ENCODE measurements around the gene NBAS. TPM values are rescaled to one million over a fixed set of nuclear protein-coding genes. Genes with fewer than 3 reads are reported as not detected.

NBAS gene
- total and polyA plus RNA-seq, 8 donors = 26.6 to 36.7 (median 31.1) TPM

DNA sequence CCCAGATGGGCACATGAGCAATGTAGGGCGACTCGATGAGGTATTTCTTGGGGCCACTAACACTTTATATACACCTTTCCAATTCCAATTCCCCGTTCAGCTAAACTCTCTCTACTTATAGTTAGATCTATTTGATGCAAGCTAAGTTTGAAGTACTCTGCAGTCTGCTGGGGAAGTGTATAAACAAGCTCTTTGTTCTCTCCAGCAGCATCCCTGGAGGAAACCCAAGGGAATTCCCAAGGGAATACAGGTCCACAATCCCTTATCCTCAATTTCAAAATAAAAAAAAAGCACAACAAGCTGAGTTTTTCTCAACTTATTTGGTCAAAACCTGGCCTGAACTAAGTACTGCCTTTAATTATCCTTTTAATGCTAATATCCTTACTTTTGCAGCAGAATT, 433.3 kb downstream of the NBAS start:
- H3K4me3 ChIP-seq = no peak overlapping the region
- no peaks in the 10 kb centered on the region for H3K4me1 ChIP-seq
- H3K9me3 ChIP-seq = no peaks in the 10 kb centered on the region
- DNase-seq = no peak
- intact Hi-C loops (cut with DNase I) = no loop called here
- 81 to 84% methylated on average over 3 of the region's 3 CpGs for WGBS, 2 donors
- H3K27me3 ChIP-seq = no peaks in the 10 kb centered on the region
- TF ChIP-seq, protein P1, sequence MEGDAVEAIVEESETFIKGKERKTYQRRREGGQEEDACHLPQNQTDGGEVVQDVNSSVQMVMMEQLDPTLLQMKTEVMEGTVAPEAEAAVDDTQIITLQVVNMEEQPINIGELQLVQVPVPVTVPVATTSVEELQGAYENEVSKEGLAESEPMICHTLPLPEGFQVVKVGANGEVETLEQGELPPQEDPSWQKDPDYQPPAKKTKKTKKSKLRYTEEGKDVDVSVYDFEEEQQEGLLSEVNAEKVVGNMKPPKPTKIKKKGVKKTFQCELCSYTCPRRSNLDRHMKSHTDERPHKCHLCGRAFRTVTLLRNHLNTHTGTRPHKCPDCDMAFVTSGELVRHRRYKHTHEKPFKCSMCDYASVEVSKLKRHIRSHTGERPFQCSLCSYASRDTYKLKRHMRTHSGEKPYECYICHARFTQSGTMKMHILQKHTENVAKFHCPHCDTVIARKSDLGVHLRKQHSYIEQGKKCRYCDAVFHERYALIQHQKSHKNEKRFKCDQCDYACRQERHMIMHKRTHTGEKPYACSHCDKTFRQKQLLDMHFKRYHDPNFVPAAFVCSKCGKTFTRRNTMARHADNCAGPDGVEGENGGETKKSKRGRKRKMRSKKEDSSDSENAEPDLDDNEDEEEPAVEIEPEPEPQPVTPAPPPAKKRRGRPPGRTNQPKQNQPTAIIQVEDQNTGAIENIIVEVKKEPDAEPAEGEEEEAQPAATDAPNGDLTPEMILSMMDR (IDR thresholded peaks at IDR 0.05) = no peak
- H3K27ac ChIP-seq = no peak overlapping the region
- no peak for FAIRE-seq
- no peaks in the 10 kb centered on the region for H3K36me3 ChIP-seq
- ATAC-seq = no peak

DNA sequence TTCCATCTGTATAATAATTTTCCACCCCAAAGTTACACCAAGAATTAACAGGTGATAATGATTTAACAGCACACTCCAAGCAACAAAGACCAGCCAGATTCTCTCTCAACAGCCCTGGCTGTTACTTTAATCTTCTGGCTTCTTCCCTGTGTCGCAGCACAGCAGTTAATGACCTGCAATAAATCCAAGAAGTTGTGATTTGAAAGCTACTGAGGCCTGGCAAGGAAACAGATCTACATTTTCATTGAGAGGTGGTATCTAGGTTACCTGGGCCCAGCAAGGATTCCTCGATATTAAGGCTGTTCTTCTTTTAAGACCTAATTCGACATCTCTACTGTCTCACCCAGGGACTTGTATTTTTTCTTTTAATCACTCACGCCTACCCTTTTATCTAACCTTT, 433.8 kb downstream of the NBAS start:
- H3K4me3 ChIP-seq = no peak overlapping the region
- H3K27ac ChIP-seq = no peak overlapping the region
- H3K4me1 ChIP-seq = no peaks in the 10 kb centered on the region
- intact Hi-C loops (cut with DNase I) = no loop called here
- DNase-seq (no peak), FAIRE-seq (no peak), ATAC-seq (no peak)
- H3K9me3 ChIP-seq = no peaks in the 10 kb centered on the region
- no peaks in the 10 kb centered on the region for H3K36me3 ChIP-seq
- 72 to 75% methylated on average over 4 of the region's 4 CpGs for WGBS, 2 donors
- H3K27me3 ChIP-seq = no peaks in the 10 kb centered on the region
- TF ChIP-seq, protein P1 (IDR thresholded peaks at IDR 0.05) = no peak

DNA sequence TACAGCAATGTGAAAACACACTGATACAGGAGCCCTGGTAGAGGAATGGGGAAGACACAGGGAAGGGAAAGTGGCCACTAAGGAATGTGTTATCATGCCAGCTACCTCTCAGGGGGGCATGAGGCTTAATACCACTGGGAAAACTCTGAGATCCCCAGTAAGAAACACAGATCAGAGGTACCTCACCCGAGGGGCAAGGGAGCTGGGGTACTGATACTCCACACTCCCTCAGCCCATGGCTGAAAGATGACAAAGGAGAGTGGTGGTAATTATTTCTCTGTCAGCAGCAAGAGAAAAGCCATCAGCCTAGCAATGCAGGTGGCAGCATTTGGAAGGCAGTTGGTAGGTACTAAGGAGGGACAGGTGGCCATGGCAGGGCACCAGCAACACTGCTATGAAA, 434.8 kb downstream of the NBAS start:
- FAIRE-seq = no peak
- TF ChIP-seq, protein P1 (IDR thresholded peaks at IDR 0.05) = no peak
- no peaks in the 10 kb centered on the region for H3K36me3 ChIP-seq
- ATAC-seq = no peak
- H3K4me1 ChIP-seq = no peaks in the 10 kb centered on the region
- intact Hi-C loops (cut with DNase I) = no loop called here
- H3K27ac ChIP-seq = no peak overlapping the region
- no peak overlapping the region for H3K4me3 ChIP-seq
- WGBS, 2 donors = 92 to 94% methylated on average over 1 of the region's 1 CpG
- no peaks in the 10 kb centered on the region for H3K9me3 ChIP-seq
- no peaks in the 10 kb centered on the region for H3K27me3 ChIP-seq
- no peak for DNase-seq

DNA sequence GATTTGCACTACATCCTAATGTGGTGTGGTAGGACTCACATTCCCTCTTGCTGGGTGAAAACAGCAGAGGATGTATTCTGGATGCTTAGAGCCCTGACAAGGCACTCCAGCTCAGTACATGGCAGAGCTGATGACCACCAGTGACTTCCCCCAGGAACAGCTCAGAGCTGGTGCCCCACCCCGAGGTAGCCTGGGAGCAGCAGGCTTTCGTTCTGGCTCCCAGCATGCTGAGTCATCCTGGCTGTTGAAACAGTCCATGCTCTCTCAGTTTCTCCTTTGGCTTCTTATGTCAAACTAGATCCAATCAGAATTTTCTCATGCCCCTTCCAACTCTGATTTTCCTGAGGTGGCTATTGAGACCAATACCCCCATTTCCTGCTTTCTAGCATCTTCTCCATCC, 438.2 kb downstream of the NBAS start:
- ATAC-seq = no peak
- 61 to 75% methylated on average over 2 of the region's 2 CpGs for WGBS, 2 donors
- Histone ChIP-seq H3K27me3 (no peaks in the 10 kb centered on the region), H3K4me3 (no peak overlapping the region), H3K27ac (no peak overlapping the region), H3K9me3 (no peaks in the 10 kb centered on the region), H3K36me3 (no peaks in the 10 kb centered on the region), H3K4me1 (no peaks in the 10 kb centered on the region)
- no peak for FAIRE-seq
- intact Hi-C loops (cut with DNase I) = no loop called here
- TF ChIP-seq, protein P1 (IDR thresholded peaks at IDR 0.05) = no peak
- no peak for DNase-seq

DNA sequence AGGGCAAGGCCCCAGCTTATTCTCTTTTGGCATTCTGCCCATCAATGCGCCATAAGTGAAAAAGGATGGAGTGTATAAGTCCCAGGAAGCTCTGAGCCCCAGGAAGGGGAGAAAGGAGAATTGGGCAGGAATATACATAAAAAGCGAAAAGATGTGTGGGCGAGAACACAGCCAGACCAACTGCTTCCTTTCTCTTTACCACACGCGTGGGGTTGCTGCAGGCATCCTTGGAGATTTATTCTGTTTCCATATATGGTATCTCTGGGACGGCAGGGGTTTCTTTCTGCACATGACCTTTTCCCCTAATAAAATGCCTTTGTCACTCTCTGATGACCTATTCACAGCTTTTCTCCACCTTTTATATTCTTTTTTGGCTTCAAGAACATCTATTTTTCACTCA, 440.5 kb downstream of the NBAS start:
- intact Hi-C loops (cut with DNase I) = no loop called here
- H3K36me3 ChIP-seq = no peaks in the 10 kb centered on the region
- H3K4me3 ChIP-seq = no peak overlapping the region
- 71 to 76% methylated on average over 6 of the region's 6 CpGs for WGBS, 2 donors
- no peak for FAIRE-seq
- no peaks in the 10 kb centered on the region for H3K9me3 ChIP-seq
- H3K4me1 ChIP-seq = no peaks in the 10 kb centered on the region
- no peak for DNase-seq
- H3K27ac ChIP-seq = no peak overlapping the region
- ATAC-seq = no peak
- no peaks in the 10 kb centered on the region for H3K27me3 ChIP-seq
- TF ChIP-seq, protein P1 (IDR thresholded peaks at IDR 0.05) = no peak
